ENCODE results near the gene PPP1R10.
A peak's percentile ranks its signal among the peaks of the same experiment; 100 is the strongest.

The PPP1R10 gene

DNA sequence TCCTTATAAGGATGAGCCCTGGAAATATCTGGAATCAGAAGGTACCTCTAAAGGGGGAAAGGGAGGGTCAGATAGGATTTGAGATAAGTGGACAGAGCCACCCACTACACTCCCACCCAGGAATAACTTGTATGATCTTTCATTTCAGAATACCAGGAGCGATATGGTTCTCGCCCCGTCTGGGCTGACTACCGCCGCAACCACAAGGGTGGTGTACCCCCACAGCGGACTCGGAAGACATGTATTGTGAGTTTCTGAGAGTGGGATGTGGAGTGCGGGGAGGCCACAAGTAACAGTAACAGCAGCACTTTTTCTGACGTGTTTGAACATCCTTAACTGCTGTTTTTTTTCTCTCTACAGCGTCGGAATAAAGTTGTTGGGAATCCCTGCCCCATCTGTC, 2.5 kb upstream of the PPP1R10 start:
- no peak for DNase-seq (ENCODE audit: low spot score)

DNA sequence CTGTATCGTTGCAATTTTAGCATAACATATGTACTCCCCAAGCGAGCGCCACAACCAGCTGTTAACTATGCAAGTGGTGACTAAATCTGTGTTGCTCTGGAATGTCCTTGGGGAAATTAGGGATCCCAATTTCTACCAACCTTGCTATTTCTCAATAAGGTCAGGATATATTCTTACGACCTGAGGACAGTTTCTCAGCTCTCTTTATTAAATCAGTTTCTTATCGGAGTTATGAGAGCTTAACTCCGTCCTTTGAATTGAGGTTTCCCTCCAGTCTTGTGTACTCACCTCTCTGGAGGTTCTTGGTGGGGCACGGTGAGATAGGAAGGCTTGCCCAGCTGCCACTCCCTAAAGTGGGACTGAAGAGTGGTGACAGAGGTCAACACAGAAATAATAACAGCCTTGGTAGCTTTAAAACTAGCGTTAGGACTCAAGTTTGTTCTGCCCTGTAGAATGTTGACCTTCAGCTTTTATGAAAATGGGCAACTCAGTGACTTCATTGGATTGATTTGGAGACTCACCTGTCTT, 1.3 kb upstream of the PPP1R10 start:
- no peak for DNase-seq (ENCODE audit: low spot score)

DNA sequence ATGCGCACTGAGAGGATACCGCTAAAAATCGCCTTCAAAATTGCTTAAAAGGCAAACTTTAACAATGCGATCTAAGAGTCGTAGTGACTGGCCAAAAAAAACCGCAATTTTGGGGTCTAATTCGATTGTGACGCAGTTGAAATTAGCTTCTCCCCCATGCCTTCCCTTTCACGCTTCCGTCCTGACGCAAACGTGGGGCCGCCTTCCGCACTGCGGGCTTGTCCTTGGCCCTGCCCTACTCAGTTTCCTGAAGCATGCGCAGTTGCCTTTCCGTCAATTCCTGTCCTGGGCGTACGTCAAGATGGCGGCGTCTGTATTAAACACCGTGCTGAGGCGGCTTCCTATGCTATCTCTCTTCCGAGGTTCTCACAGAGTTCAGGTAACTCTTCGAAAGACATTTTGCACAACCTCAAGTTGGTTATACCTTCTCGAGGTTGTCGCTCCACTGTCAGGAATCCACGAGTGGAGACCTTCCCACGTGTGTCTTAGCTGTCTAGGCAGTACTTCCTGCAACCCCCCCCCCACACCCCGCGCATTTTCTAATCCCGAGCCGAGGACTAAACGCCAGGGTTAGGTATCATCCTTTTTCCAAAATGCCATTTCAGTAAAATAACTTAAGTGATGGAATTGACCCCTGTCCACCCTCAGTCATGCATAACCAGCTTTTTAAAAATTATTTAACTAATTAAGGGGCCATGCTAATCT, 674 bp upstream of the PPP1R10 start, which contains the start of gene MRPS18B:
TSS of gene MRPS18B (plus strand) at position 276 of the 705 bp plus-strand sequence. CDS start at position 302, 26 bp downstream.
- peak; percentile 99 for DNase-seq (ENCODE audit: low spot score)

DNA sequence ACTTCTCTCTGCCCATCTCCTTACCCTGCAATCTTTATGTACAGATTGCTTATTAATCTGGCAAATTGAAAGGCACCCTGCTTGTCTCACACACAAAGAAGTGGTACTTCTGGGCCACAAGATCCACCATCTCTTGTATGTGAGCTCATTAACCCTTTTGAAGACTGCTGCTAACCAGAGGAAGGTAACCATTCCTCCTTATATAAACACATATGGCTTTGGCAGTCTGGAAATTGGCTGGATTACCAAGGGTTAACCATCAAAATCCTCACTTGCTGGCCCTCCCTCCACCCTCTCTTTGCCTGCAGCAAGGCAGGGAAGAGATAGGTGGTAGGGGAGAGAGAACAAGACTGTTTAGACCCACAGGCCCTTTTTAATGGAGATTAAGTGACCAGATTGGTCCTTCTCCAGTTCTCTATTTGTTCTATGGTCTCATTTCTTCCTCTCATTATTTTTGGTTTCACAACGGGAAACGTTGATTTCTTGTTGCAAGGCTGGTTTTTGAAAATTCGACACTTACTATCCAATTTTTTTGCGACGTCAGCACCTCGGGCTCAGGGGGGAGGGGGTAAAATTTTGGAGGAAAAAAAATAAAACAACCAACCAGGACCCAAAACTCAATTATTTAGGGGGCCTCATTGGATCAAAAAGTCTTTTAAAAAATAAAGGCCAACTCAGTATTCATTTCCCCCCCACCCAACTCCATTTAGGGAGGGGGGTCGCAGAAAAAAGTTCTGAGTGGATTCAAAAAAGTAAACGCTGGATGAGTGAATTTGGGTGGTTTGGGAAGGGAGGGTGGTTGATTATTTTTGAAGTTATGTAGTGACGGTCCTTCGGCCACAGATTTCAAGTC, 859 bp downstream of the PPP1R10 start:
- DNase-seq (ENCODE audit: low spot score), result peak; percentile 57

DNA sequence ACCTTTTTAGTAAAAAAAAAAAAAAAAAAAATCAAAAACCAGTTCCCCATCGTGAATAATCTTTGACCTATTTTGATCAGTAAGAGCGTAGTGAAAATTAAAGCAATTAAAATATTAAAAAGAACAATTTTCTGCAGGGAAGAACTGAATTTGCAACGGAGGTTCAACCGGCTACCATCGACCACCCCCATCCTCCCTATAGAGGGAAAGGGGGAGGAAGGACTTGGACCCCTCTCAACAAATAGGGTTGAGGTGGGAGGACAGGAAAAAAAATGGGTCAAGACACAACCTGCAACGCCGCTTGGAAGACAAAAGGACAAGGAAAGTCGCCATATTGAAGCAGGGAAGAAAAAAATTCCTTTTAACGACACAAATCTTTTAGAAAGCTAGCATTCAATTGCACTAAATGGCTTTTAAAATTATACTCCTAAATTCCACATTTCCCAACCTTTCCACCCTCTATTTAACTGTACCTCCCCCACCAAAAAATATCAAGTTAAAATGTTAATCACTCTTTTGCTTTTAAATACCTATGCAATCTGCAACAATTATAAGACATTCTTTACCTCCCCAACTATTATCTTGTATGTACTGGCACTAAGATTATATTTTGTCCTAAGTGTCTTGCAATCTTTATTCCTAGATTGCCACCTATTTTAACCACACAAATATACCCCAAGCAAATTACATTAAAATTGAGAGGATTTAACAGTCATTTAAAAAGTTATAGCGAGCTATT, 1.7 kb downstream of the PPP1R10 start:
- DNase-seq (ENCODE audit: low spot score), result peak; percentile 50

DNA sequence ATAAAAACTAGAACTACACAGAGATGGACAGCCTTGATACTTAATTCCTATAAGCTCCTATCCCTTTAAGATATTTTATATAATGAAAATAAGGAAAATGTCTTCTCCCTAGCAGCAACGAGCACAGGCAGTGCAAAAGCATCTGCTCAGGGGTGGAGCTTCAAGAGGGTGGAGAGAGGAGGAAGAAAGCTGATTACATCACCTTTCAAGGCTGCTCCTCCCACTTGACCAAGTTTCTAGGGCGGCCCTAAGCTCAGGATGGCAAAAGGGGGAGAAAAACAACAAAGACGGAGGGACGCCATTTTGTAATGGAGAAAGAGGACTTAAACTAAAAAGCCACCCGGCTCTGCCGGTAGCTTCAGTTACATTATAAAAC, 2.2 kb downstream of the PPP1R10 start:
- peak; percentile 94 for DNase-seq (ENCODE audit: low spot score)

DNA sequence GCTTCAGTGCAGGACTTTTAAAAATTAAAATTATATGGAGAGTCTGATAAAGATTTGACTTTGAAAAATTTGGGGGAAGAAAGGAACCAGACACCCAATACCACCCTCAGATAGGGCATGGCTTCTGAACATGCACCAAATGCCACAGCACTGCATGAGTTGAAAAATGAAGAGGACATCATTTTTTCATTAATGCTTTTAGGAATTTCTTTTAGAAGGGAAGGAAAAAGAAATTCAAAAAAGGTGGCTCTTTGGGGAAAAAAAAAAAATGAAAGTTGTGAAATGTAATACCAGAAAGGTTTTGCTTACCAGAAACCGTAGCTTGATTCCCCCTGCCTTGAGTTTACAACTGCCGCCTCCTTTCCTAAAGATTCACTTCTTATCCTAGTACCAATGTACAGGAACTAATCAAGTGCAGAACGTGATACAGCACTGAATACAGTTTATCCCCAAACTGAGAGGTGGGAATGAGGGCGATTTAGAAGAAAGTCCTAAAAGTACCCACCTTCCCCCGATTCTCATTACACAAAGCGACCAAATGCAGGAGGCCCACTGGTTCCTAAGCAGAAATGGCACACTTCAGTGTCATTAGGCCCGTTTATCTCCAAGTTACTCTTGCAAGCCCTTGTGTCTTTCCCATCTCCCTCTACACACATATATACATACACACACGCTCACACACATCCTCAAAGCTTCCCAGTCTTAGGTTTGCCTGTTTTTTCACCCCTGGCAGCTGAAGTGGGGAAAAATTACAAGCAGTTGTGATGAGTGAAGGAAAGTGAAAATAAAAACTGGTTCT, 2.8 kb downstream of the PPP1R10 start:
- DNase-seq (ENCODE audit: low spot score), result no peak

DNA sequence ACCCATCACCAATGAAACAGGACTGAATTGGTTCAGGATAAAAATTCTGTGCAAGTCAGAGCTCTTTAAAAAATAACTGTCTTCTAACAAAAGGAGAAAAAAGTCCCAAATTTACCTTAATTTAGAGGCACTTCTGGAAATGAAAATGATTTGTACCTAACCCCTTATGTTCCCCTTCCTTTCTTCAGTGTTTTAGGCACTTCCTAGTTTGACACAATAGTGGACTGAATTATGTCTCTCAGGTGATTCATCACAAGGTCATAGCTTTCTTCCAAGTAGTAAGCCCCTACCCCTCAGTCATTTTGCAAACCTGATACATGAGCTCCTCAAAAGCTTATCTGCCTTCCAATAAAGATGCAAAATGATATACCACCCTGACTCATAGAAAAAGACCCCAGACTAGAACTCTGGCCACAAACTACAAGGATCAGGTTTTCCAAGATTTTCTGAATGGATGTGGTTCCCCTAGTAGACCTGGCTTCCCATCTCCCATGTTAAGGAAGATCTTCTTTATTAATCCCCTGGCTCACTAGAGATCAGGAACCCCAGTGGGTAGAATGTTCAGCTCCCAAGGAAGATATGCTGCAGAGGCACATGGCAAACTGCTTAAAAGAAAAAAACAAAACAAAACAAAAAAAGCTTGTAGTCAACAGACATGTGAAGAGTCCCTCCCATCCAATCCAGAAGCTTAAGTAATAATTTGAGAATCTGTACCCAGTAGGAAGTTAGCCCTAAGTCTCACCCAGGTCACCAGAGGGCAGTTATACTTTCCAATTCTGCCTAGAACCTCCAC, 3.6 kb downstream of the PPP1R10 start:
- no peak for DNase-seq (ENCODE audit: low spot score)

DNA sequence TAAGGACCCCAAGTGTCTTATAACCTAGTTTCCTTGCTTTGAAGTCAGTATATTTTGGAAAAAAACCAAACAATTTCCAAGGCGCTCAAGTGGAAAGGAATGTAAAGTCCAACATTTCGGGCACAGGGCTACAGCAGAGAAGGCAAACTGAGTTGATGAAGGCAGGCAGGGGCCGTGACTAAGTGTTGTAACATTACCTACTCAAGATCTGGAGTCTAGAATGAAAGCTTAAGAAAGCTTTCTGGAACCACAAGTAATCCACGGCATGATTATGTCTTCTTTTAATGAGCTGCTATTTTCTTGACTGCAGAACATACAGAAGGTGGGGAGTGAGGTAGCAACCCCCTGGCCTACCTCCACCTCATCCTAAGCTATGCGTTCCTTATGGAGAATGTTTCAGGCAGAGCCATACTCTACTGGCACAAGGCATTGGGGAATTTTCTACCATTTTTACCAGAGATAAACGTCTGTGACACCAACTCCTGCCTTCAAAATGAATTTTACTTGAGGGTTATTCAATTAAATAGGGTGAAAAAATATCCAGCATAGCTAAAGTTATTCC, 4.3 kb downstream of the PPP1R10 start:
- DNase-seq (ENCODE audit: low spot score), result no peak

DNA sequence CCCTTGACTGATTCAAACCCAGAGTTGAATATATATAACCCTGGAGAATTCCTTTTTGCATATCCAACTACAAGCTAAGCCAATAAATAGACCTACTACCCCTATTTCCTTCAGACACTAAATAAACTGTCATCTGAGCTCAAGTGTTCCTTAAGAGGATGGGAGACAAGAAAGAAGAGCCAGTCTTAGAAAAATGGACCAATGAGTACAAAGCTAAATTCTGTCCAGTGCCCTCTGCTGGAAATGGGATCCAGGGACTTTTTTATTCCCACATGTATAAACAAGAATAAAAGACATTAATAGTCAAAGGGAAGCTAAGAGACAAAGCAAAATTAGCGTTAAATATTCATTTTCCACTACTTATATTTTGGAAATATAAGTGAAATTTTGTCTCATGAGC, 4.8 kb downstream of the PPP1R10 start:
- DNase-seq (ENCODE audit: low spot score), result no peak

DNA sequence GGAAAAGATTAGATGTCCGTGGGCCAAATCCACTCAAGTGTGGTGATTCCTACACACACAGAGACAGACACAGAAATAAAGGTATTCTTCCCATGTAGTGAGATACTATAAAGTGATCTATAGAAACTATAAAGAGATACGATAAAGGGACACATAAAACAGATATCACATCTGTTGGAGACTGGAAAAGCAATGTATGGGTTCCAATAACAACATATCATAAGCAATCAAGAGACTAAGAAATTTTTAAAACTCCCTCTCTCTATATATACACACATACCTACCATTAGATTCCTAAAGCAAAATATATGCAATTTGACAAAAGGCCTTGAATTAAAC, 5.2 kb downstream of the PPP1R10 start:
- DNase-seq (ENCODE audit: low spot score), result no peak

DNA sequence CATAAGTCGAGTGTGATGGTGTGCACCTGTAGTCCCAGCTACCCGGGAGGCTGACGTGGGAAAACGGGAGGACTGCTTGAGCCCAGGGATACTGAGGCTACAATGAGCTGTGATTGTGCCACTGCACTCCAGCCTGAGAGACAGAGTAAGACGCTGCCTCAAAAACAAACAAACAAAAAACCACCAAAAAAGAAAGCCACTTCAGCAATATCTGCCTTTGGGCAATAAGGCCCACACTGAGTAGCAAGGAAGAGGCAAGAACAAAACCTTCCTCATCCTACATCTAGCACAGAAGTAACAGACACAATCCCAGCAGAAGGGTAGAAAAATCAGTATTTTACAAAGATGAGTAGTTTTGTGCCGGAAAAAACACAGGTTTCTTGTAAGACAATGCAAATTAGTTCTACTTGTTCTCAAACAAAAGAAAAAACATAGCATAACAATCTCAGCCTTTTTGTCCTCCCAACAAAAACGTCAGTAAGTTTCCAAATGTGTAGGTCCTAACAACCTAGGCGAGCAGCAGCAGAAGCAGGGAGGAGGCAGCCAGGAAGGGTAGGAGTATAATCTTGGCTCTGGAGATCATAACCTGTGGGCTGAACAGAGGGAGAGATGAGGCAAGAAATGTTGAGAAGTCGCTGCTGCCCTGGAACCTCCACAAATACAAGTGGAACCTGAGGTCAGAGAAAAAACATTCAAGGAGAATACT, 5.7 kb downstream of the PPP1R10 start:
- DNase-seq (ENCODE audit: low spot score), result no peak

DNA sequence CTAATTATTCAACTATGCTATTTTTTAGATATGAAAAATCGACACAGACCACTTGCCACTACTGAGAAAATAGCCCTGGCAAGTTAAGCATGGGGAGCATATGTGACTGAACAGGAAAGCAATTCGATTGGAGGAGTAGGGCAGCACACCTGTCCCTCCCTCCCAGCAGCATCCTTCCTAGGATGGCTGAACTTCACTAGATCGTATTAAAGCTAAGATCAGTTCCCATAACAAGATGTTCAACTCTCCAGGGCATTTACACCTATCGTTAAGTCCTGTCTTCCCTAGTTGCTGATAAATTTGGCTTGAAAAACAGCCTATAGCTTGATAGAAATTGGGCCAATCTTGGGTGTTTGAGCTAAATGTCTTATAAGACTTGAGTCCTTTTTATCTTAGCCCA, 7.0 kb downstream of the PPP1R10 start:
- DNase-seq (ENCODE audit: low spot score), result no peak

DNA sequence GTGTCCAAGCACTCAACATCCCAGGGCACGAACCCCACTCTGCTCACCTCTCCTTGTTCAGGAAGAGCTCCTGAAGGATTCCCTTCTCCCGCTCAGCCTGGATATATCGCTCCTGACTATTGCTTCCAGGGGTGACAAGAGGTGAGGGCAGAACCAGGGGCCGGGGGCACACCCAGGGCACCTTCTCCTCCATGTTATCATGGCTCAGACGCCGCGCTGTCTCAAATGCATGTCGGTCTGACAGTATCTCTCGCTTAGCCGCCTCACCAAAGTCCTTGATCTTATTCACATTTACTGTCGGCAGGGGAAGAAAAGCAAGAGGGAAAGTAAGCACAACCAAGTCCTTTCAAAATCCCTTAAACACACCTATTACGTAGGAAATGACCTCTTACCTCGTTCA, 13.1 kb downstream of the PPP1R10 start:
- DNase-seq (ENCODE audit: low spot score), result no peak

DNA sequence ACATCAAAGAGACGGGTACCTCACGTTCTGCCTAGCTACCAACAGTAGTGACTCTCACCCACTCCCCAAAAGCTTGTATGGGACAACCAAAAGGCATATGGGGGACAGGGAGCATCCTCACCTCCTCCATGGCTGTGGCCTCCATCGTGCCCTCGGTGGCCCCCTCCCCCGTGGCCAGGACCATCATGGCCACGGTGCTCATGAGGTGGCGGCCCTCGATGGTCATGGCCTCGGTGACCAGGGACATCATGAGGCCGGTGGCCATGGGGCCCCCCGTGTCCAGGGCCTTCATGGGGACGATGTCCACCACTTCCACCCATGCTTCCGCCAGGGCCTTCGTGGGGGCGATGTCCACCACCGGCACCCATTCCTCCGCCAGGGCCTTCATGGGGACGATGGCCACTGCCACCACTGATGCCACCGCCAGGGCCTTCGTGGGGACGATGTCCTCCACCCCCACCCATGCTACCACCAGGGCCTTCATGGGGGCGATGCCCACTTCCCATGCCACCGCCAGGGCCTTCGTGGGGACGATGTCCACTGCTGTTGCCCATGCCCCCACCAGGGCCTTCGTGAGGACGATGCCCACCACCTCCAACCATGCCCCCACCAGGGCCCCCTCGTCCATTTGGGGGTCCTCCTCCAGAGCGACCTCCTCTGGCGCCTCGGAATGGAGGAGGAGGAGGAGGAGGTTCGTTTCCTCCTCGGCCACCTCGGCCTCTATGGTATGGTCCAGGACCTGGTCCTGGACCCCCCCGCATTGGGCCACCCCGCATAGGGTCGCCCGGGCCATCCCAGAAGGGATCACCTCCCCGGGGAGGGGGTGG, 15.0 kb downstream of the PPP1R10 start:
- no peak for DNase-seq (ENCODE audit: low spot score)

DNA sequence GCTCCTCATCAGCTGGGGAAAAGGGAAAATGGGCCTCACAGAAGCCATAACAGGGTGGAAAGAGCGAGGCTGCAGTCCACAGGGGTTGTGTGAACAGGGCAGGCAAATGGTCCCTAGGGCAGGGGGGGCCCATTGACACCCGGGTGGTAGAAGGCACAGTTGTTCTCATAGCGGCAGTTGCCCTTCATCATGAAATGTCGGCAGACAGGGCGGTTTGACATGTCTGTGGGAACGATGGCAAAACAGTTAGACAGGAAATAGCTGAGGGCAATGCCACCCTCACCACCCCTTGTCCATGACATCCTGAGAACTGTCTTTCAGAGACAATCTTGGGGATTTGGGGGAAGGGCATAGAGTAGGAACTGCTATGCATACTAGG, 15.6 kb downstream of the PPP1R10 start:
- no peak for DNase-seq (ENCODE audit: low spot score)

DNA sequence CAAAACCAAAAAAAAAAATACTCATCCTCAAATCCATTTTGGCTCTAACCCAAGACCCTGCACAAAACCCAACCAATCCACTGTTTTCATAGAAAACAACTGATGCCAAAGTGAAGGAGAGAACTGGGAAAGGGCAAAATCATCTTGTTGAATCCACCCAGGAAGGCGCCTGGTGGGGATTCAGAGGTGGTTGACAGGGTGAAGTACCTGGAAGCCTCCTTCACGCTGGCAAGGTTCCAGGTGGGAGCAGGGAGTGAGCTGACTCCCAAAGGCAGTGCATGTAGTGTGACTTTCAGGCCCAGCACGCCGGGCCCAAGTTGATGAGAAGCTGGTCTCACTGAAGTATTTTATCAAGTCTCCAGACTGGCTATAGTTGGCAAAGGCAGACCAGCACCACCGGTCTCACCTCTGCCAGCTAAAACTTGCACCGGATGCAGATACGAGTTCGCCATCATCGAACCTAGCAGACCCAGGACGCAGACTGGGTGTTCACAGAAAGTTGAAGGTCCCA, 16.5 kb downstream of the PPP1R10 start:
- no peak for DNase-seq (ENCODE audit: low spot score)

DNA sequence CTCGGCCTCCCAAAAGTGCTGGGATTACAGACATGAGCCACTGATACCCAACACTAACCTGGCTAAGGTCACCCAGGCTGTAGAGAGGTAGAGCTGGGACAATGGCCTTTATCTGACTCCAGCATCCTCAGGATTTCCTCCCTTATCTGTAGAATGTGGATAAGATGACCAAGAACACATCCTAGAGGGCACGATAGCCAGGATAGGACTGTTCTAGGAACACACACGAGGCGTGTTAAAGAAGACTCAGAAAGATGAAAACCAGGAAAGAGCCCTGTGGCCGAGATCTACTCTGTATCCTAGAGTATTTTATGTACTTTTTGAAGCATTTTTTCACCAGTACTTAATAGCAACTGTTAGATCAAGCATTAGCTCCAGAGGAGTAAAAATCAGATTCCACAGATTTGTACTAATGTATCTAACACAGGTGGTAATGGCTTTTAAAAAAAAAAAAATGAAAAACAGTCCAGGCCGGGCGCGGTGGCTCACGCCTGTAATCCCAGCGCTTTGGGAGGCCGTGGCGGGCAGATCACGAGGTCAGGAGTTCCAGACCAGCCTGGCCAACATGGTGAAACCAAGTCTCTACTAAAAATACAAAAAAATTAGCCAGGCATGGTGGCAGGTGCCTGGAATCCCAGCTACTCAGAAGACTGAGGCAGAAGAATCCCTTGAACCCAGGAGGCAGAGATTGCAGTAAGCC, 17.3 kb downstream of the PPP1R10 start:
- no peak for DNase-seq (ENCODE audit: low spot score)
